ENCODE data around the gene DYNLT1. TPM values are rescaled to one million over a fixed set of nuclear protein-coding genes. Genes with fewer than 3 reads are reported as not detected.

The DYNLT1 gene
- total and polyA plus RNA-seq, 2 of the 4 experiments (the other 2 are of a cell fraction): 235 to 349 TPM

- POLR2A ChIA-PET (ENCODE audit: unreplicated experiment): no interaction called here
Observed at GRCh38 chr6:158677906-158678578, 33.5 kb upstream of the DYNLT1 start.

More at GRCh38 chr6:158677906-158678578, 33.5 kb upstream of the DYNLT1 start:
- H2AK5ac ChIP-seq (ENCODE audit: low read depth, low read length): no peak overlapping the region
- no peak for TF ChIP-seq ELK1 (IDR thresholded peaks at IDR 0.05; ENCODE audit: borderline replicate concordance, low read depth, low read length)
- TF ChIP-seq MXI1 (IDR thresholded peaks at IDR 0.05; ENCODE audit: borderline replicate concordance, low read depth, low read length): no peak
- TF ChIP-seq MAZ (IDR thresholded peaks at IDR 0.05; ENCODE audit: borderline replicate concordance, low read depth, low read length): no peak
- TF ChIP-seq POLR2A (IDR thresholded peaks at IDR 0.05; ENCODE audit: low read depth, low read length): no peak
- TF ChIP-seq NFE2L2 (IDR thresholded peaks at IDR 0.05; ENCODE audit: low read depth, low read length): no peak
- no peak for TF ChIP-seq SMC3 (IDR thresholded peaks at IDR 0.05; ENCODE audit: low read depth, low read length)
- no peak for TF ChIP-seq FOS (IDR thresholded peaks at IDR 0.05; ENCODE audit: low read depth, low read length)
- no peak for TF ChIP-seq CTCF (conservative IDR thresholded peaks at IDR 0.05; ENCODE audit: low read depth, low read length)
- no peak for TF ChIP-seq CEBPB (IDR thresholded peaks at IDR 0.05; ENCODE audit: low read depth, low read length)
- no peak for TF ChIP-seq RCOR1 (IDR thresholded peaks at IDR 0.05; ENCODE audit: insufficient replicate concordance, low read length)
- TF ChIP-seq CHD1 (IDR thresholded peaks at IDR 0.05; ENCODE audit: low read depth, low read length): no peak
- no peak for TF ChIP-seq RFX5 (IDR thresholded peaks at IDR 0.05; ENCODE audit: low read depth, low read length)
- TF ChIP-seq USF2 (IDR thresholded peaks at IDR 0.05; ENCODE audit: low read depth, low read length): no peak
- TF ChIP-seq MAFK (IDR thresholded peaks at IDR 0.05; ENCODE audit: low read depth, low read length): no peak
- TF ChIP-seq RAD21 (IDR thresholded peaks at IDR 0.05; ENCODE audit: low read length): no peak
- TF ChIP-seq BHLHE40 (IDR thresholded peaks at IDR 0.05; ENCODE audit: low read depth, low read length): no peak
- H3K9ac ChIP-seq (ENCODE audit: low read depth, low read length): no peak overlapping the region
- H4K91ac ChIP-seq (ENCODE audit: insufficient read depth, low read depth, low read length): no peak overlapping the region
- dilution Hi-C loops (cut with HindIII; ENCODE audit: low sequenced_read_pairs, unreplicated experiment) (no loop called here), intact Hi-C loops (cut with micrococcal nuclease) (no loop called here), in situ Hi-C loops (cut with MboI; ENCODE audit: low sequenced_read_pairs) (no loop called here)
- H3K36me3 ChIP-seq (ENCODE audit: control insufficient read depth, insufficient read depth, low read length): no peaks in the 10 kb centered on the region
- H2AFZ ChIP-seq (replicated peaks; ENCODE audit: low read length, poor library complexity): no peak overlapping the region
- CTCF ChIA-PET: no interaction called here
- H4K5ac ChIP-seq (ENCODE audit: low read depth, low read length): no peak overlapping the region
- no peak overlapping the region for H3K56ac ChIP-seq (ENCODE audit: extremely low read depth, insufficient read depth, low read length)
- no peak overlapping the region for H2BK15ac ChIP-seq (ENCODE audit: low read depth, low read length)
- H3K4me1 ChIP-seq (ENCODE audit: control insufficient read depth, insufficient read depth, low read length): no peaks in the 10 kb centered on the region
- H3K79me1 ChIP-seq (ENCODE audit: low read depth in 1 of 2, low read length in 2 of 2): no peaks in the 10 kb centered on the region
- H3K9me1 ChIP-seq (ENCODE audit: insufficient read depth, low read length): no peaks in the 10 kb centered on the region
- H3K27me3 ChIP-seq (ENCODE audit: control insufficient read depth, insufficient read depth, low read length): no peaks in the 10 kb centered on the region
- no peak overlapping the region for H3K4me2 ChIP-seq (ENCODE audit: low read depth, low read length)
- no peak overlapping the region for H3K4ac ChIP-seq (ENCODE audit: low read depth, low read length)
- no peaks in the 10 kb centered on the region for H4K20me1 ChIP-seq (ENCODE audit: insufficient read depth, low read length)
- DNase-seq: no peak
- no peak overlapping the region for H3K4me3 ChIP-seq (ENCODE audit: insufficient read depth, low read depth, low read length)
- no peaks in the 10 kb centered on the region for H3K9me3 ChIP-seq (ENCODE audit: control insufficient read depth, insufficient read depth, low read length)
- no CpG with 5 or more reads among the region's 11 CpGs for WGBS, 2 experiments (ENCODE audit: extremely low coverage in 2 of 2, insufficient read length in 1 of 2)
- H2BK120ac ChIP-seq (ENCODE audit: low read depth, low read length): no peak overlapping the region
- H2BK5ac ChIP-seq (ENCODE audit: low read depth, low read length, poor library complexity, severe bottlenecking): no peak overlapping the region
- H4K8ac ChIP-seq (ENCODE audit: low read depth in 2 of 2, low read length in 2 of 2): no peak overlapping the region
- H3K14ac ChIP-seq (replicated peaks; ENCODE audit: low read depth, low read length): no peak overlapping the region
- H2AK9ac ChIP-seq (replicated peaks; ENCODE audit: low read depth, low read length, poor library complexity): no peak overlapping the region
- ATAC-seq (ENCODE audit: low read depth): no peak
- no peak overlapping the region for H3K23ac ChIP-seq (ENCODE audit: low read depth, low read length)
- no peak overlapping the region for H2BK20ac ChIP-seq (ENCODE audit: low read depth, low read length)
- H3K27ac ChIP-seq (ENCODE audit: insufficient read depth, low read length): no peak overlapping the region
- no peak overlapping the region for H3K18ac ChIP-seq (ENCODE audit: low read depth, low read length)
- no TSS peak for BruUV-seq (replicated peaks)

All from IMR-90 (cell line).